ENCODE data around the gene RBBP8NL.

Gene RBBP8NL

GRCh38 chr20:62436692-62437091 lies 9.4 kb upstream of the RBBP8NL start:
- H3K4me3 ChIP-seq (ENCODE audit: low read depth, low read length): no peak overlapping the region
- TF ChIP-seq, protein P1, sequence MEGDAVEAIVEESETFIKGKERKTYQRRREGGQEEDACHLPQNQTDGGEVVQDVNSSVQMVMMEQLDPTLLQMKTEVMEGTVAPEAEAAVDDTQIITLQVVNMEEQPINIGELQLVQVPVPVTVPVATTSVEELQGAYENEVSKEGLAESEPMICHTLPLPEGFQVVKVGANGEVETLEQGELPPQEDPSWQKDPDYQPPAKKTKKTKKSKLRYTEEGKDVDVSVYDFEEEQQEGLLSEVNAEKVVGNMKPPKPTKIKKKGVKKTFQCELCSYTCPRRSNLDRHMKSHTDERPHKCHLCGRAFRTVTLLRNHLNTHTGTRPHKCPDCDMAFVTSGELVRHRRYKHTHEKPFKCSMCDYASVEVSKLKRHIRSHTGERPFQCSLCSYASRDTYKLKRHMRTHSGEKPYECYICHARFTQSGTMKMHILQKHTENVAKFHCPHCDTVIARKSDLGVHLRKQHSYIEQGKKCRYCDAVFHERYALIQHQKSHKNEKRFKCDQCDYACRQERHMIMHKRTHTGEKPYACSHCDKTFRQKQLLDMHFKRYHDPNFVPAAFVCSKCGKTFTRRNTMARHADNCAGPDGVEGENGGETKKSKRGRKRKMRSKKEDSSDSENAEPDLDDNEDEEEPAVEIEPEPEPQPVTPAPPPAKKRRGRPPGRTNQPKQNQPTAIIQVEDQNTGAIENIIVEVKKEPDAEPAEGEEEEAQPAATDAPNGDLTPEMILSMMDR (IDR thresholded peaks at IDR 0.05; ENCODE audit: insufficient read depth, low read depth, low read length, missing control alignments): no peak
- DNase-seq (ENCODE audit: low read depth): no peak

DNA sequence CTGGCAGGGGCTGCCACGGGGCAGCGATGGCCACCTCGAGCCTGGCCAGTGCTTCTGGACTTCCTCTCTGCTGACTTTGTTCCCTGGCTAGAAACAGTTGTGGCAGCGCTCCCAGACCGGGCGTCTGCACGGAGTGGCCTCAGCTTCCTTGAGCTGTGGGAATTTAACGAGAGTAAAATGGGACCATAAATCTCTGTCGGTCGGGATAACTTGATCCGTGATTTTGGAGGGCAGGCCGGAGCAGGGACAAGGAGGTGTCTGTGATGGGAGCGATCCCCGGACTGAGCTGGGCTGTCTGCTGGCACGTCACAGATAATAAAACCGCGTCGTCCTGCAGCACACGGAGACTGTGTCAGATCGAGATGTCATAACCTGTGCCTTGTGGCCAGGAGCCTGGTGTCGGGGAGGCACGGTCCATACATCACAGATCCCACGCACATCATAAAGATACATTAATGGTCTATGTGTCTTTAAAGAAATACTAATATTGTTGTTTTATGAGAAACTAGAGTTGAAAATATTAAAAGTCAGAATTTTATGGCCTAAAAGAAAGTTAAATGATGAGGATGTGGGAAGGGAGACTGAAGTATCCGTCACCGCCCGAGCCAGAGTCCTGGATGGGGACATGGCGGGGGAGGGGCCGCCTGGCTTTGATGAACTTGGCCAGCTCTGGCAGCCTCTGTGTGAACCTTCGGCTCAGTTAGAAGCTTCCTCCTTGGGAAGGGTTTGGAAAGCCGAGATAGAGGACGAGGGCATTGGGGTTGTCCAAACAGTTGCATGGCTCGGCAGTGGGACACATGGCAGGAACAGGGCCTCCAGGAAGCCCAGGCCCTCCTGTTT lies 6.5 kb upstream of the RBBP8NL start:
- no peak overlapping the region for H3K4me3 ChIP-seq (ENCODE audit: low read depth, low read length)
- TF ChIP-seq, protein P1 (IDR thresholded peaks at IDR 0.05; ENCODE audit: insufficient read depth, low read depth, low read length, missing control alignments): no peak
- DNase-seq (ENCODE audit: low read depth): no peak

DNA sequence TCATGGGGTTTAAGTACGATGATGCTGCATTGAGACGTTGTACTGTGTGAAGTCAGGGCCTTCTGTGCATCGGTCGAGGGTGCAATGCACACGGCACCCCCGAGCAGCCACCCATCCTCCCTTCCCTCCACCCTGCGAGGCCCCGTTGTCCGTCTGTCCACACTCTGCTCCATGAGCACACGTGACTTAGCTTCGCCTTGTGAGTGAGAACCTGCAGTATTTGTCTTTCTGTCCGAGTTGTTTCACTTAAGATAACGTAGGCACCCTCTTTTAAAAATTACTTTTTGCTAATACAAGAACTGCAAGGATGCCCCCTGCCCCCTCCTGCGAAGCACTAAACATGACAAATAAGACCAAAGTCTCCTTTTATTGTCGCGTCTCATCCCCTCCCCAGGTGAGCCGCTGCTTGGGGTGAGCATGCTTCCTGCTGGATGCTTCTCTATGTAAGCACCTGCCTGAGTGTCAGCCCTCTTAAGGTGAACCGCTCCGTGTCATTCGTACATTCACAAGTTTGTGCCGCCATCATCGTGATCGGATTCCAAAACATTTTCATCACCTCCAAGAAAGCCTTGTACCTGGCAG lies 3.6 kb upstream of the RBBP8NL start:
- TF ChIP-seq, protein P1 (IDR thresholded peaks at IDR 0.05; ENCODE audit: insufficient read depth, low read depth, low read length, missing control alignments): no peak
- H3K4me3 ChIP-seq (ENCODE audit: low read depth, low read length): no peak overlapping the region
- DNase-seq (ENCODE audit: low read depth): no peak

- no peak for DNase-seq (ENCODE audit: low read depth)
- no peak overlapping the region for H3K4me3 ChIP-seq (ENCODE audit: low read depth, low read length)
- TF ChIP-seq, protein P1 (IDR thresholded peaks at IDR 0.05; ENCODE audit: insufficient read depth, low read depth, low read length, missing control alignments): no peak
Observed at GRCh38 chr20:62430311-62430853, 3.0 kb upstream of the RBBP8NL start.

DNA sequence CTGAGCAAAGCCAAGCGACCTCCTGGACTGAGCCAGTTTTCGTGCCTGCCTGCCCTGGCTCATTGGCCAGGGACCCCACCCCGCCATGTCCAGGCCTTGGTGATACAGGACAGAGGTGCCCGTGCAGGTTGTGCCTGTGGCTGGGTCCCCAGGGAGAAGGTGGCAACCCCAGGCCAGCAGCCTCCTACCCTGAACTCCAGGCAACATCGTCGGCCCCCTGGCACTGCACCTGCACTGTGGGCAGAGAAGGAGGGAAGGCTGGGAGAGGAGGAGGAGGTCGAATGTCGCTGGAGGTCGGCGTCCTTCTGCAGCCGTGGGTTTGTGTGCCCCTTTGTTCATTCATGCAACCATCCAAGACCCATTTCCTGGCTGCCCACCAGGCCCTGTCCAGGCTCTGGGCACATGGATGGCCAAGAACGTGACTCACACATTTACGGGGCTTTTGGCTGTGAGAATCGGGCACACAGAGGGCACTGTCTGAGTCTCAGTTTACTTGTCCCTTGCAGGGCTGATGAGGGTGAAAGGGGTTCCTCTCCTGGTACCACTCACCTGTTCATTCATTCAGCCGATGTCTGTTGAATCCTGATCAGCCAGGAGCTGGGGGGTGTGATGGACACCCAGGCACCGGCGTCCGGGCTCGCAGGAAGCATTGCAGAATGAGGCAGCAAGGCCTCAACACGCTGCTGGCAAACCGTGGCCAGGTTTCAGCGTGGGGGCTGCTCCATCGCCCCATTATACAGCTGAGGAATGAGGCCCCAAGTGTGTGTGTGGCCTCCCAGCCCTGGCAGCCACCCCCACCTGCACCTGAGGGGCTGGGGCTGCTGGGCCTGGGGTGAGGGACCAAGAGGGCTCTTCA lies 2.3 kb upstream of the RBBP8NL start:
- no peak overlapping the region for H3K4me3 ChIP-seq (ENCODE audit: low read depth, low read length)
- TF ChIP-seq, protein P1 (IDR thresholded peaks at IDR 0.05; ENCODE audit: insufficient read depth, low read depth, low read length, missing control alignments): no peak
- no peak for DNase-seq (ENCODE audit: low read depth)

DNA sequence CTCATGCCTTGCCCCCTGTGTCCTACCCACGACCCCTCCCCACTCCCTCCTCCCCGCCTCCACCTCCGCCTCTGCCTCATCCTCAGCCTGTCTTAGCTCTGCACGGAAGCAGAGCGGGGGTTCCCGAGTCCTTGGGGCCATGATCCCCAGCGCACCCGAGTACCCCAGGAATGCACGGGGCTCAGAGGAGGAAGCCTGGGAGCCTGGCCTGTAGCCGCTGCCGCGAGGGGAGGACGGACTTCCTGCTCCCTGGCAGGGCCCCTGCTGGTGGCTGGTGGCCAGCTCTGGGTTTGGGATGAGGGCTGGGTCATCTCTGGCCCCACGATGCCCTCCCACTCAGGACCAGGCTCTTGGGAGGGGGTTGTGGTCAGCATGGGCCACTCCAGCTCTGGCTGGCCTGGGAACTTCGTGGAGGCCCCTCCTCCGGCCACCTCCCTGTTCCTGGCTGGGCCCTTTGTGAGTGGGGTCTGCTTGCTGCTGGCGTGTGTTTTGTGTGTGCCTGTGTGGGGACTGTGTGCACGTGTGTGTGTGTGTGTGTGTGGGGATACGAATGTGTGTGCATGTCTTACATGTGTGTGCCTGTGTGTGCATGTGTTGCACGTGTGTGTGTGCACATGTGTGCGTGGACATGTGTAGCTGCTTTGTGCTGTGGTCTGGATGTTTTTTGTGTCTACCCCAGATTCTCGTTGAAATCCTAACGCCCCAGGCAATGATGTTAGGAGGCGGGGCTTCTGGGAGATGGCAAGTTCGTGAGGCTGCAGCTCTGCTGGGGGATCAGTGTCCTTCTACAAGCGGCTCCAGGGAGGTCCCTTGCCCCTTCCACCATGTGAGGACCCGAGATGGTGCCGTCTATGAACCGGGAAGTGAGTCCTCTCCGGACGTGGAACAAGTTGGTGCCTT lies 1.3 kb upstream of the RBBP8NL start:
- TF ChIP-seq, protein P1 (IDR thresholded peaks at IDR 0.05; ENCODE audit: insufficient read depth, low read depth, low read length, missing control alignments): no peak
- H3K4me3 ChIP-seq (ENCODE audit: low read depth, low read length): no peak overlapping the region
- no peak for DNase-seq (ENCODE audit: low read depth)
